Activated T-helper 17 cell treated with anti-CD3 and anti-CD28 coated beads, Interleukin-2, amount 50 U/mL, for 72 hours (primary cell): ENCODE data around the gene SIDT1. TPM values are rescaled to one million over a fixed set of nuclear protein-coding genes. Genes with fewer than 3 reads are reported as not detected.

Experiments
- total RNA-seq, 2 donors: library from RNA; stranded (reverse); gene quantifications; one replicate each; pipeline ENCODE4 v1.2.3, GENCODE V29; 2022

SIDT1 gene
- total RNA-seq, 2 donors from 2014 or later, result 17.0 to 20.8 TPM

Other genes with a start within 250 kb of the SIDT1 start
- 10 to 100 TPM in 1 of 2 donors, 1 to 10 TPM in 1; 8.3 to 11.6 TPM for gene CFAP44, start 91.1 kb upstream of the SIDT1 start, total RNA-seq
- gene SPICE1, start 17.4 kb upstream of the SIDT1 start, total RNA-seq, result 10 to 100 TPM; 24.7 to 56.8 TPM
- 10 to 100 TPM; 14.6 to 19.9 TPM for gene USF3, start 164.1 kb downstream of the SIDT1 start, total RNA-seq
- gene NAA50, start 213.7 kb downstream of the SIDT1 start, total RNA-seq, result 100 to 1,000 TPM in 1 of 2 donors, 10 to 100 TPM in 1; 62.1 to 152 TPM
- gene ATP6V1A, start 214.5 kb downstream of the SIDT1 start, total RNA-seq, result 10 to 100 TPM; 27.0 to 39.6 TPM